ENCODE results near the gene SPSB1. TPM values are rescaled to one million over a fixed set of nuclear protein-coding genes. Genes with fewer than 3 reads are reported as not detected.

The SPSB1 gene
- total and polyA plus RNA-seq, 8 donors, result 2.3 to 28.7 (median 14.9) TPM

DNA sequence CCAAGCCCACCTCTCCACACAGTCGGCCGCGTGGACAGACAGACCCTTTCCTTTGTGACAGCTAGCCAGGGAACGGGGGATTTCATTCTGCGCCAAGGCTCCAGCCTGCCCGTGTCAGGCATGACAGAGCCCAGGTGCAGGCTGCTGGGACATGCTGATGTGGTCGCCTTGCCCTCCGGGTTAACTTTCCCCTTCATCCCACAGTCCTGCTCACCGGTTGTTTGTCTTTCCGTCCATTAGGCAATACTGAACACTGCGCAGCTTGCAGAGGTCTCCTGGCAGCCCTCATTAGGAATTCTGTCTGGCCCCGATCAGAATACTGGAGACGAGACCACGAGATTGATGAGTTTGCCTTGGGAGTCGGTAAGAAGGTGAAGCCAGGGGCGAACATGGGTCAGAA is 62.8 kb downstream of the SPSB1 start:
- TF ChIP-seq POLR2A (IDR thresholded peaks at IDR 0.05), result no peak
- TF ChIP-seq, protein P1, sequence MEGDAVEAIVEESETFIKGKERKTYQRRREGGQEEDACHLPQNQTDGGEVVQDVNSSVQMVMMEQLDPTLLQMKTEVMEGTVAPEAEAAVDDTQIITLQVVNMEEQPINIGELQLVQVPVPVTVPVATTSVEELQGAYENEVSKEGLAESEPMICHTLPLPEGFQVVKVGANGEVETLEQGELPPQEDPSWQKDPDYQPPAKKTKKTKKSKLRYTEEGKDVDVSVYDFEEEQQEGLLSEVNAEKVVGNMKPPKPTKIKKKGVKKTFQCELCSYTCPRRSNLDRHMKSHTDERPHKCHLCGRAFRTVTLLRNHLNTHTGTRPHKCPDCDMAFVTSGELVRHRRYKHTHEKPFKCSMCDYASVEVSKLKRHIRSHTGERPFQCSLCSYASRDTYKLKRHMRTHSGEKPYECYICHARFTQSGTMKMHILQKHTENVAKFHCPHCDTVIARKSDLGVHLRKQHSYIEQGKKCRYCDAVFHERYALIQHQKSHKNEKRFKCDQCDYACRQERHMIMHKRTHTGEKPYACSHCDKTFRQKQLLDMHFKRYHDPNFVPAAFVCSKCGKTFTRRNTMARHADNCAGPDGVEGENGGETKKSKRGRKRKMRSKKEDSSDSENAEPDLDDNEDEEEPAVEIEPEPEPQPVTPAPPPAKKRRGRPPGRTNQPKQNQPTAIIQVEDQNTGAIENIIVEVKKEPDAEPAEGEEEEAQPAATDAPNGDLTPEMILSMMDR (IDR thresholded peaks at IDR 0.05), result no peak
- no peak for TF ChIP-seq EP300 (IDR thresholded peaks at IDR 0.05)
- no peak for TF ChIP-seq POLR2AphosphoS5 (IDR thresholded peaks at IDR 0.05)
- no peak overlapping the region for H3K4me3 ChIP-seq
- intact Hi-C loops (cut with DNase I; ENCODE audit: low total_unique reads), result no loop called here
- no peak overlapping the region for H3K27ac ChIP-seq
- peaks cover 18 to 47% (median 33%) of the 10 kb centered on the region in 4 donors for H3K36me3 ChIP-seq
- 72 to 83% (median 79%) methylated on average over 16 of the region's 16 CpGs for WGBS, 5 donors
- no peaks in the 10 kb centered on the region for H3K27me3 ChIP-seq
- no peaks in the 10 kb centered on the region for H3K9me3 ChIP-seq
- H3K4me1 ChIP-seq, result peaks cover 5 to 48% (median 27%) of the 10 kb centered on the region in 4 donors
- DNase-seq, result no peak

GRCh38 chr1:9356021-9356420 is 63.3 kb downstream of the SPSB1 start:
- intact Hi-C loops (cut with DNase I; ENCODE audit: low total_unique reads), result no loop called here
- DNase-seq, result no peak
- H3K36me3 ChIP-seq, result peaks cover 18 to 47% (median 33%) of the 10 kb centered on the region in 4 donors
- H3K4me1 ChIP-seq, result peaks cover 5 to 43% (median 24%) of the 10 kb centered on the region in 4 donors
- 88 to 96% (median 92%) methylated on average over 24 of the region's 24 CpGs for WGBS, 5 donors
- H3K27me3 ChIP-seq, result no peaks in the 10 kb centered on the region
- no peaks in the 10 kb centered on the region for H3K9me3 ChIP-seq
- no peak overlapping the region for H3K27ac ChIP-seq
- no peak overlapping the region for H3K4me3 ChIP-seq
- no peak for TF ChIP-seq POLR2A (IDR thresholded peaks at IDR 0.05)

GRCh38 chr1:9356829-9357466 is 64.3 kb downstream of the SPSB1 start:
- Histone ChIP-seq H3K4me3 (no peak overlapping the region), H3K9me3 (no peaks in the 10 kb centered on the region), H3K36me3 (peaks cover 18 to 47% (median 33%) of the 10 kb centered on the region in 4 donors), H3K27ac (no peak overlapping the region), H3K27me3 (no peaks in the 10 kb centered on the region), H3K4me1 (peaks cover 11 to 39% (median 26%) of the 10 kb centered on the region in 4 donors)
- TF ChIP-seq, protein P1 (IDR thresholded peaks at IDR 0.05), result no peak
- TF ChIP-seq POLR2AphosphoS5 (IDR thresholded peaks at IDR 0.05) (no peak), POLR2A (IDR thresholded peaks at IDR 0.05) (no peak), EP300 (IDR thresholded peaks at IDR 0.05) (no peak)
- intact Hi-C loops (cut with DNase I; ENCODE audit: low total_unique reads), result no loop called here
- 92 to 100% (median 95%) methylated on average over 2 of the region's 2 CpGs for whole genome bisulfite sequencing, 5 donors
- DNase-seq, result no peak

- no peaks in the 10 kb centered on the region for H3K27me3 ChIP-seq
- no peaks in the 10 kb centered on the region for H3K9me3 ChIP-seq
- WGBS, 5 donors, result 88 to 94% (median 90%) methylated on average over 6 to 8 of the region's 8 CpGs
- intact Hi-C loops (cut with DNase I; ENCODE audit: low total_unique reads), result no loop called here
- H3K4me3 ChIP-seq, result no peak overlapping the region
- peaks cover 9 to 40% (median 24%) of the 10 kb centered on the region in 4 donors for H3K4me1 ChIP-seq
- no peak overlapping the region for H3K27ac ChIP-seq
- DNase-seq, result no peak
- TF ChIP-seq POLR2A (IDR thresholded peaks at IDR 0.05) (no peak), EP300 (IDR thresholded peaks at IDR 0.05) (no peak), POLR2AphosphoS5 (IDR thresholded peaks at IDR 0.05) (no peak)
- TF ChIP-seq, protein P1 (IDR thresholded peaks at IDR 0.05), result no peak
- H3K36me3 ChIP-seq, result peaks cover 18 to 47% (median 33%) of the 10 kb centered on the region in 4 donors
Observed at GRCh38 chr1:9357958-9358357, 65.3 kb downstream of the SPSB1 start.

Data from stomach (tissue), 9 donors.